Stimulated activated CD4-positive, alpha-beta T cell treated with anti-CD3 and anti-CD28 coated beads, Interleukin-15, amount 100 ng/mL, for 24 hours (primary cell): ENCODE results near the gene RIF1.
"Not testable (repeated sequence)": the region's sequence is repeated elsewhere in the genome, so short reads cannot be mapped to it uniquely, and the experiment has no call there.

Source experiments
- DNase-seq: peaks from one replicate; pipeline ENCODE4 v3.0.0-alpha.2; 2020

Gene RIF1

GRCh38 chr2:151409601-151410484, at the start of gene RIF1:
TSS of gene RIF1 (plus strand) at chr2:151409902. CDS start at chr2:151410424, 522 bp downstream.
- peak; percentile 91 for DNase-seq

- no peak for DNase-seq
Observed at GRCh38 chr2:151361674-151362370, 47.9 kb upstream of the RIF1 start.

- no peak for DNase-seq
Observed at GRCh38 chr2:151363709-151364108, 46.0 kb upstream of the RIF1 start.

- no peak for DNase-seq
Observed at GRCh38 chr2:151367571-151367970, 42.1 kb upstream of the RIF1 start.

- DNase-seq: no peak
Observed at GRCh38 chr2:151374436-151374835, 35.3 kb upstream of the RIF1 start.

GRCh38 chr2:151379169-151379568, 30.5 kb upstream of the RIF1 start:
- DNase-seq: no peak

GRCh38 chr2:151380580-151381235, 29.0 kb upstream of the RIF1 start:
- DNase-seq: no peak

GRCh38 chr2:151381266-151381665, 28.4 kb upstream of the RIF1 start:
- no peak for DNase-seq

- DNase-seq: no peak
Observed at GRCh38 chr2:151388011-151388410, 21.7 kb upstream of the RIF1 start.

GRCh38 chr2:151391436-151391835, 18.3 kb upstream of the RIF1 start:
- no peak for DNase-seq

- DNase-seq: no peak
Observed at GRCh38 chr2:151394509-151394908, 15.2 kb upstream of the RIF1 start.

GRCh38 chr2:151395509-151396374, 14.0 kb upstream of the RIF1 start:
- DNase-seq: no peak

GRCh38 chr2:151399981-151400380, 9.7 kb upstream of the RIF1 start:
- no peak for DNase-seq

GRCh38 chr2:151401149-151401548, 8.6 kb upstream of the RIF1 start:
- no peak for DNase-seq

- DNase-seq: no peak
Observed at GRCh38 chr2:151403914-151404313, 5.8 kb upstream of the RIF1 start.

- no peak for DNase-seq
Observed at GRCh38 chr2:151405376-151405775, 4.3 kb upstream of the RIF1 start.

- DNase-seq: no peak
Observed at GRCh38 chr2:151407281-151407680, 2.4 kb upstream of the RIF1 start.

GRCh38 chr2:151408788-151409600, 708 bp upstream of the RIF1 start:
- DNase-seq: no peak

- peak; percentile 62 for DNase-seq
Observed at GRCh38 chr2:151410485-151410834, 758 bp downstream of the RIF1 start.

- no peak for DNase-seq
Observed at GRCh38 chr2:151417650-151418049, 7.9 kb downstream of the RIF1 start.

GRCh38 chr2:151421681-151422080, 12.0 kb downstream of the RIF1 start:
- not testable (repeated sequence) for DNase-seq

GRCh38 chr2:151422917-151423439, 13.3 kb downstream of the RIF1 start:
- DNase-seq: no peak
